ENCODE data around the gene ZNF322. TPM values are rescaled to one million over a fixed set of nuclear protein-coding genes. Genes with fewer than 3 reads are reported as not detected.
"Not testable (repeated sequence)": the region's sequence is repeated elsewhere in the genome, so short reads cannot be mapped to it uniquely, and the experiment has no call there.

ZNF322 gene
- total and polyA plus RNA-seq, 2 of the 8 experiments (the other 6 are each of a cell fraction or from before 2014, with no cell fraction given): 5.3 to 35.0 TPM

GRCh38 chr6:26697496-26697895 lies 38.0 kb upstream of the ZNF322 start:
- H2BK20ac ChIP-seq (ENCODE audit: low read length); H3K14ac ChIP-seq (ENCODE audit: insufficient read length); H4K8ac ChIP-seq (ENCODE audit: extremely low read depth, insufficient read depth, low read length); H3K56ac ChIP-seq (replicated peaks; ENCODE audit: insufficient read length, low read depth, low read length); H2BK120ac ChIP-seq (replicated peaks; ENCODE audit: low read depth, low read length); H2BK12ac ChIP-seq (ENCODE audit: low read depth, low read length); H3K4me1 ChIP-seq (replicated peaks in 1 of 4; ENCODE audit: control insufficient read depth in 3 of 4, insufficient read depth in 4 of 4, low read length in 3 of 4); CTCF ChIA-PET (ENCODE audit: partially characterized antibody); H3K23ac ChIP-seq (ENCODE audit: insufficient read length); H3K9ac ChIP-seq (replicated peaks in 1 of 4; ENCODE audit: extremely low read depth in 1 of 4, low read depth in 3 of 4, low read length in 3 of 4); H4K20me1 ChIP-seq (replicated peaks in 1 of 2; ENCODE audit: control insufficient read depth in 1 of 2, insufficient read depth in 2 of 2, low read length in 2 of 2); H3K4ac ChIP-seq (replicated peaks; ENCODE audit: insufficient read length, low read depth, low read length); H2AK5ac ChIP-seq (ENCODE audit: low read depth, low read length); DNase-seq (ENCODE audit: low read depth in 1 of 2, low spot score in 2 of 2); H3K18ac ChIP-seq (ENCODE audit: extremely low read depth, low read length); H4K91ac ChIP-seq (replicated peaks; ENCODE audit: insufficient read length, low read length); H4K5ac ChIP-seq (ENCODE audit: insufficient read length, low read depth, low read length); H3K9me3 ChIP-seq (ENCODE audit: insufficient read depth in 2 of 2, low read depth in 1 of 2, low read length in 1 of 2); H3K4me3 ChIP-seq (ENCODE audit: extremely low read depth in 1 of 4, insufficient read depth in 2 of 4, low read depth in 3 of 4, low read length in 4 of 4); H2BK5ac ChIP-seq (ENCODE audit: low read depth, low read length); H3K23me2 ChIP-seq (ENCODE audit: low read depth, low read length); H3K79me1 ChIP-seq (ENCODE audit: low read depth, low read length); H3K27ac ChIP-seq (ENCODE audit: low read depth, low read length); H3K79me2 ChIP-seq (ENCODE audit: control insufficient read depth in 1 of 2, insufficient read depth in 2 of 2, low read length in 2 of 2); H3K27me3 ChIP-seq (replicated peaks in 1 of 4; ENCODE audit: control insufficient read depth in 3 of 4, extremely low read depth in 1 of 4, insufficient read depth in 3 of 4, low read length in 3 of 4); H3K4me2 ChIP-seq (ENCODE audit: insufficient read depth in 1 of 2, low read depth in 2 of 2, low read length in 2 of 2); POLR2A ChIA-PET (ENCODE audit: partially characterized antibody); H2BK15ac ChIP-seq (ENCODE audit: low read length); H3K36me3 ChIP-seq (ENCODE audit: control insufficient read depth in 2 of 4, insufficient read depth in 4 of 4, low read length in 3 of 4); H2AFZ ChIP-seq (ENCODE audit: low read length); FAIRE-seq: not testable (repeated sequence)
- no CpG with 5 or more reads among the region's 16 CpGs for WGBS, 2 experiments (ENCODE audit: extremely low coverage in 1 of 2, insufficient coverage in 1 of 2, insufficient read length in 1 of 2, insufficient replicate concordance in 2 of 2, low coverage in 1 of 2, low lambda C conversion rate in 2 of 2, missing lambda C conversion rate in 1 of 2)

GRCh38 chr6:26689324-26689947 lies 29.9 kb upstream of the ZNF322 start:
- H3K4me3 ChIP-seq (ENCODE audit: extremely low read depth in 1 of 4, insufficient read depth in 2 of 4, low read depth in 3 of 4, low read length in 4 of 4); H3K27me3 ChIP-seq (replicated peaks in 1 of 4; ENCODE audit: control insufficient read depth in 3 of 4, extremely low read depth in 1 of 4, insufficient read depth in 3 of 4, low read length in 3 of 4); H2BK15ac ChIP-seq (ENCODE audit: low read length); H3K4ac ChIP-seq (replicated peaks; ENCODE audit: insufficient read length, low read depth, low read length); H4K91ac ChIP-seq (replicated peaks; ENCODE audit: insufficient read length, low read length); H3K79me2 ChIP-seq (ENCODE audit: control insufficient read depth in 1 of 2, insufficient read depth in 2 of 2, low read length in 2 of 2); H4K5ac ChIP-seq (ENCODE audit: insufficient read length, low read depth, low read length); H3K23me2 ChIP-seq (ENCODE audit: low read depth, low read length); H2BK20ac ChIP-seq (ENCODE audit: low read length); FAIRE-seq; H3K14ac ChIP-seq (ENCODE audit: insufficient read length); H3K23ac ChIP-seq (ENCODE audit: insufficient read length); H3K4me2 ChIP-seq (ENCODE audit: insufficient read depth in 1 of 2, low read depth in 2 of 2, low read length in 2 of 2); H2AFZ ChIP-seq (ENCODE audit: low read length); CTCF ChIA-PET (ENCODE audit: partially characterized antibody); H3K9me3 ChIP-seq (ENCODE audit: insufficient read depth in 2 of 2, low read depth in 1 of 2, low read length in 1 of 2); H2AK5ac ChIP-seq (ENCODE audit: low read depth, low read length); H3K9ac ChIP-seq (replicated peaks in 1 of 4; ENCODE audit: extremely low read depth in 1 of 4, low read depth in 3 of 4, low read length in 3 of 4); H3K27ac ChIP-seq (ENCODE audit: low read depth, low read length); H2BK5ac ChIP-seq (ENCODE audit: low read depth, low read length); H4K8ac ChIP-seq (ENCODE audit: extremely low read depth, insufficient read depth, low read length); DNase-seq (ENCODE audit: low read depth in 1 of 2, low spot score in 2 of 2); H2BK120ac ChIP-seq (replicated peaks; ENCODE audit: low read depth, low read length); H3K79me1 ChIP-seq (ENCODE audit: low read depth, low read length); H3K56ac ChIP-seq (replicated peaks; ENCODE audit: insufficient read length, low read depth, low read length); POLR2A ChIA-PET (ENCODE audit: partially characterized antibody); H2BK12ac ChIP-seq (ENCODE audit: low read depth, low read length); H4K20me1 ChIP-seq (replicated peaks in 1 of 2; ENCODE audit: control insufficient read depth in 1 of 2, insufficient read depth in 2 of 2, low read length in 2 of 2); H3K18ac ChIP-seq (ENCODE audit: extremely low read depth, low read length); H3K36me3 ChIP-seq (ENCODE audit: control insufficient read depth in 2 of 4, insufficient read depth in 4 of 4, low read length in 3 of 4); H3K4me1 ChIP-seq (replicated peaks in 1 of 4; ENCODE audit: control insufficient read depth in 3 of 4, insufficient read depth in 4 of 4, low read length in 3 of 4): not testable (repeated sequence)
- no CpG with 5 or more reads among the region's 43 CpGs for WGBS, 2 experiments (ENCODE audit: extremely low coverage in 1 of 2, insufficient coverage in 1 of 2, insufficient read length in 1 of 2, insufficient replicate concordance in 2 of 2, low coverage in 1 of 2, low lambda C conversion rate in 2 of 2, missing lambda C conversion rate in 1 of 2)

Data from H1 (cell line).